Left lobe of liver (tissue), 2 donors: ENCODE data around the gene NR1I3. TPM values are rescaled to one million over a fixed set of nuclear protein-coding genes. Genes with fewer than 3 reads are reported as not detected.
"Not testable (repeated sequence)": the region's sequence is repeated elsewhere in the genome, so short reads cannot be mapped to it uniquely, and the experiment has no call there.

Experiments used
- ATAC-seq: fragments of 200-7000 bp; cut with Tn5 transposase; one replicate; pipeline ENCODE4 v1.9.1; 2020; ENCODE audit warnings: mild to moderate bottlenecking, moderate library complexity
- DNase-seq: peaks from one replicate; pipeline ENCODE4 v3.0.0-alpha.2; 2020; ENCODE audit warnings: low spot score
- total RNA-seq: library from RNA; stranded (reverse); gene quantifications from one replicate; pipeline ENCODE4 v1.2.1, GENCODE V29; 2021
- donor health status: DM: no; HTN: no; CAD: no; lungs with moderate emphysema.
- donor health status: DM: no; HTN: yes; CAD: no.

NR1I3 gene
- total RNA-seq, 1 donor from 2014 or later, result 158 TPM

DNA sequence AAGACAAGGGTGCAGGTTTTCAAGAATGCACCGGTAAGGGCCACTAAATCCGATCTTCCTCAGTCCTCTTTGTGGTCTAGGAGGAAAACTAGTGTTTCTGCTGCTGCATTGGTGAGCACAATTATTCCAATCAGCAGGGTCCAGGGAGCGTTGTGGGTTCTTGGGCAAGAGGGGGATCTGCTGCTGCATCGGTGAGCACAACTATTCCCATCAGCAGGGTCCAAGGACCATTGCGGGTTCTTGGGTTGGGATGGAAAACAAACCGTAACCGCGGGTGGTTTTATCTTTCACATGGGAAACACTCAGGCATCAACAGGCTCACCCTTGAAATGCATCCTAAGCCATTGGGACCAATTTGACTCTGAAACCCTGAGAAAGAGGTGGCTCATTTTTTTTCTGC lies 13.6 kb upstream of the NR1I3 start:
- DNase-seq (no peak), ATAC-seq (no peak)

DNA sequence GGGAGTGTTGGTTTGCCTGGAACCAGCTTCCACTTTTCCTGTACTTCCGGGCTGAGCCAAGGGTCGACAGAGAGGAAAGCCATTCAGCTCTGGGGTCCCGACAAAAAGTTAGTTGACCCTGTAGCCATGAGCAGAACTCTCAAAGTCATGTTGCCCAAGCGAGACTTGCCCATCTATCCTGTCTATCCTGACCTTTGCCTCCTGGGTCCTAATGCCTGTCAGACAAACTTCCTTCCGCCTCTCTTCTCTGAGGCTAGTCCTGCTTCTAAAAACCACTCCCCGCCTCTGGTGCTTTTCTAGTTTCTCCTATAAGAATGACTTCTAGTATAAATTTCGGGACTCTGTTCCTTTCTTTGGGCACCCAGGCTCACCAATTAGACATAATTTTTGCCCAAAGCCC lies 12.8 kb upstream of the NR1I3 start:
- ATAC-seq, result no peak
- no peak for DNase-seq

DNA sequence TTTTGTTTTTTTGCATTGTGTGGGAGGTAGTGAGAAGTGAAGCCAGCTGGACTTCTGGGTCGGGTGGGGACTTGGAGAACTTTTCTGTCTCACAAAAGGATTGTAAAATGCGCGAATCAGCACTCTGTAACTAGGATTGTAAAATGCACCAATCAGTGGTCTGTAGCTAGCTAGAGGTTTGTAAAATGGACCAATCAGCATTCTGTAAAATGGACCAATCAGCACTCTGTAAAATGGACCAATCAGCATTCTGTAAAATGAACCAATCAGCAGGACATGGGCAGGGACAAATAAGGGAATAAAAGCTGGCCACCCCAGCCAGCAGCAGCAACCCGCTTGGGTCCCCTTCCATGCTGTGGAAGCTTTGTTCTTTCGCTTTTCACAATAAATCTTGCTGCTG lies 12.1 kb upstream of the NR1I3 start:
- DNase-seq, ATAC-seq: not testable (repeated sequence)

DNA sequence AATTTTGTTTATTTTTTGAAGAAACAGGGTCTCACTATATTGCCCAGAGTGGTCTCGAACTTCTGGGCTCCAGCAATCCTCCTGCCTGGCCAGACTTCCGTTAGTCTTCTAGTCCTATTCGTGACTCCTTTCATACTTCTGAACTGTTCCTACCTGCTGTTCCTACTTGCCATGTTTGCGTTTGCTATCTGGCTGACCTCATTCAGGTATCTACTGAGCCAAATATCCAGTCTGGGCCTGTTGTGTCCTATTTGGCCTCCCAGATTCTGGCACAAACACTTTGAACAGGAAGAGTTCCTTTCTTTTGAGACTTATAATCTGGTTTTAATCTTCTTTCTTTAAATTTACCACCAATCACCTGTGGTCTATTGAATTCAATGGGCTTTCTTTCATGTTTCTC lies 6.9 kb upstream of the NR1I3 start:
- DNase-seq (peak; percentile 74), ATAC-seq (peak; percentile 99)

GRCh38 chr1:161242313-161242712 lies 4.3 kb upstream of the NR1I3 start:
- ATAC-seq, result no peak
- DNase-seq, result no peak

- ATAC-seq, result no peak
Measured at GRCh38 chr1:161241682-161242081, 3.7 kb upstream of the NR1I3 start.

DNA sequence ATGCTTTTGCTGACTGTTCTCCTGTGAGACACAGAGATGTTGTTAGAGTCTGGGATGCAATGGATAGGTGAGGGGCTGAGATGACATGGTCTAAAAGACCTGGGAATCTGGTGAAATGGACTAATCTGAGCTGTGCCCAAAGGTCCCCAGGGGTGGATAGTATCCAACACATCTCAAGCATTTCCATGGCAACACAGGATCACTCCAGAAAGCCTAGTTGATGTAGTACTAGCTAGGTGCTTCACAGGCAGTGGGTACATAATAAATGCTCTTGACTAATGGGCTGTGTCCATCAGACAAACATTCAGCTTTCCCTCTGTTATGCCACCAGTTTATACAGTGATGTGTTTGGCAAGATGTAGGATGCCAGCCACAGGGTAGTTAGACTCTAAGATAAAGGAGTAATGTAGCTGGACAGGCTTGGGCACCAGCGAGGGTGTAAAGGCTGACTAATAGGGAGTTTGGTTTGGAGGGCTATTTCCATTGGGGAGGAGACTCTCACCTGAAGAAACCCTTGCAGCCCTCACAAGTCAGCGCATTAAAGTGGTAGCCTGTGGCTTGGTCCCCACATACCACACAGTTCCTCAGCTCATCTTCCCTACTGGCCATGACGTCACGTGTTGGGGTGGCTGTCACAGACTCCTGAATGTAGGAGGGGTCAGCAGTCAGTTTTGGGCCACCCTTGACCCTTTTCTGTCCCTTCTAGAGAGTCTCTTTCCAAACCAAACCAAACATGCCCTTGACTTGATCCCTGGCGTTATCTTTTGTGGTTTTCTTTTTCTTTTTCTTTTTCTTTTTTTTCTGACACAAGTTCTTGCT lies 1.8 kb downstream of the NR1I3 start:
- no peak for DNase-seq
- peak; percentile 2 for ATAC-seq

More at GRCh38 chr1:161241682-161242081, 3.7 kb upstream of the NR1I3 start:
- no peak for DNase-seq

- ATAC-seq (no peak), DNase-seq (no peak)
Measured at GRCh38 chr1:161233102-161233501, 4.9 kb downstream of the NR1I3 start.

- ATAC-seq (no peak), DNase-seq (no peak)
Measured at GRCh38 chr1:161230762-161231161, 7.2 kb downstream of the NR1I3 start.

- ATAC-seq (no peak), DNase-seq (no peak)
Measured at GRCh38 chr1:161229896-161230295, 8.1 kb downstream of the NR1I3 start.

DNA sequence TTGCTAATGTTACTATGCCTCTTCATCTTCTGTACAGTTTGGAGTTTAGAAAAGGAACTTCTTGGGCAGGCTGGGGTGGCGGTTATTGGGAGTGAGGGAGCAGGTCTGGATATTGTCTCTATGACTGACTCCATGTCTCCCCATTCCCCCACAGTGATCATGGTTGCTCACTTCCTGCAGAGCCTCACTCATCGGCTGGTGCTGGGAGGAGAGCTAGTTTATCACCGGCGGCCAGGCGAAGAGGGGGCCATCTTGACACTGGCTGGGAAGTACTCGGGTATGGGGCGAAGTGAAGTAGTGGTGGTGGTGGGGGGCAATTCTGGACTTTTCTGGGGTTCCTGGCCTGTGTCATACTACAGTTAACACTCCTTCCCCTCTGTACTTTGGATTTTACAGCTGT lies 10.0 kb downstream of the NR1I3 start:
- no peak for ATAC-seq
- no peak for DNase-seq

GRCh38 chr1:161227196-161227871 lies 10.7 kb downstream of the NR1I3 start:
- peak; percentile 52 for ATAC-seq

DNA sequence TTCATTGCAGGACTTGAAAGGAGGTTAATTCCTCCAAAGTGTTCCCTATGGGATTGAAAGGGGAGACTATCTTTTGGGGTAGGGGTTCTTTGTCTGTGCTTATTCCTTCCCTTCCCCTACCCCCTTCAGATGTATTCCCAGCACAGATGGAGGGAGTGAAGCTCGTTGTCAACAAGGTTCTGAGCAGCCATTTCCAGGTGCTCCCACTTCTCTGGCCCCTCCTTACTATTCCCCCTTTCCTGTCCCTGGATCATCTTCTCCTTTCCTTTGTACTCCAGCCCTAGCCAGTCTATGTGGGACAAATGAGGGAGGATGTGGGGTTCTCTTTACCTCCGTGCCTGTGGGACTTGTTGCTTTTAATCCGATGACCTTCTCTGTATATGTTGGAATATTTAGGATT lies 11.2 kb downstream of the NR1I3 start:
- no peak for ATAC-seq
- DNase-seq, result no peak

More at GRCh38 chr1:161227196-161227871, 10.7 kb downstream of the NR1I3 start:
- peak; percentile 86 for DNase-seq

DNA sequence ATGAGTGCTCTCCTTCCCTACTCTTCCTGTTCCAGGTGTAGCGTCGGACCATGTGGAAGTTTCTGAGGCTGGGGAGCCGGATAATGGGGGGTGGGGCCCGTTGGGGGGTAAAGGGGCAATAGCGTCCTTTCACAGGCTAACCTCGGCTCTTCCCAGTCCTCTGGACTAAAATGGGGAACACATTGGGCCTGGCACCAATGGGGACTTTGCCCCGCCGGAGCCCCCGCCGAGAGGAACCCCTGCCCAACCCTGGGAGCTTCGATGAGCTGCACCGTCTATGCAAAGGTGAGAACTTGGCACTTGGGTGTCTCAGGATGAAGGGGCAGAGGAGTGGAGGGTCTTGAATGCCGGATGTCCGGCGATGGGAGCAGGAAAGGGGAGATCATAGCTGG lies 11.7 kb downstream of the NR1I3 start:
- DNase-seq (no peak), ATAC-seq (no peak)

DNA sequence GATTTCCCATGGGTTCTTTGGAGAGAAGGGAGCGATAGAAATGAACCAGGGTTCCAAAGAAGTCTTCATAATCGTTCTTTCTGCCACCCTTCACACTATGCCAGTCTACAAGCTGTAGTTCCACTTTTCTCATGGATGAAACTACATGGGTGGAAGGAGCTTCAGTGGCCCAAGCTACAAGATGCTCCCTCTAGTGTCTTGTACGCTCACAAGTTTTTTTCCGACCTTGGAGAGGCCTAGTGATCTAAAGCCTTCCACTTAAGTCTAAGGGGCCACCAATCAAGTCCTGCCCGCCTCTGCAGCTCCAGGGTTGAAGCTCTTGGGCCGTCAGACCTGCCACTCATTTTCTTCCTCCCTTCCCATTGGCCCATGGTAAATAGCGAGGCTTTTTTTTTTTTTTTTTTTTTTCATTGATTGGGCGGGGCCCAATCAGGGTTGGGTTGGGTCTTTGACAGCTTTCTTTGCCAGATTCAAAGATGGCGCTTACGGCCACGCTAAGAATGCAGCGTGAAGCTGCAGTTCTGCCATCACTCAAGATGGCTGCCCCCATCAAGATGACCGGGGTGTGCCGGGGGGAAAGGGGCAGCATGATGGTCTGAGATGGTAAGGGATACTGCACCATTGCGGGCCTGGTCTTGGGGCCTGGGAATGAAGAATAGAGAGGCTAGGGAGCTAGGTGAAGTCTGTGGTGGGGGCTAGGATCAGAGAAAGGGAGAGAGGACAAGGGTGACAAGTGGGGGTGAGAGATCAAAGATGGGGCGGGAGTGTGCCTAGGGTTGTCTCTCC lies 12.3 kb downstream of the NR1I3 start, which contains the start of gene TOMM40L:
TOMM40L (plus strand) TSS at position 527 of the 786 bp plus-strand sequence. CDS start 430 bp downstream, outside the sequence.
- peak; percentile 89 for DNase-seq
- ATAC-seq, result peak; percentile 63

- no peak for DNase-seq
Measured at GRCh38 chr1:161225178-161225533, 12.8 kb downstream of the NR1I3 start.

GRCh38 chr1:161224695-161225087 lies 13.3 kb downstream of the NR1I3 start:
- DNase-seq, ATAC-seq: not testable (repeated sequence)

More at GRCh38 chr1:161225178-161225533, 12.8 kb downstream of the NR1I3 start:
- no peak for ATAC-seq

DNA sequence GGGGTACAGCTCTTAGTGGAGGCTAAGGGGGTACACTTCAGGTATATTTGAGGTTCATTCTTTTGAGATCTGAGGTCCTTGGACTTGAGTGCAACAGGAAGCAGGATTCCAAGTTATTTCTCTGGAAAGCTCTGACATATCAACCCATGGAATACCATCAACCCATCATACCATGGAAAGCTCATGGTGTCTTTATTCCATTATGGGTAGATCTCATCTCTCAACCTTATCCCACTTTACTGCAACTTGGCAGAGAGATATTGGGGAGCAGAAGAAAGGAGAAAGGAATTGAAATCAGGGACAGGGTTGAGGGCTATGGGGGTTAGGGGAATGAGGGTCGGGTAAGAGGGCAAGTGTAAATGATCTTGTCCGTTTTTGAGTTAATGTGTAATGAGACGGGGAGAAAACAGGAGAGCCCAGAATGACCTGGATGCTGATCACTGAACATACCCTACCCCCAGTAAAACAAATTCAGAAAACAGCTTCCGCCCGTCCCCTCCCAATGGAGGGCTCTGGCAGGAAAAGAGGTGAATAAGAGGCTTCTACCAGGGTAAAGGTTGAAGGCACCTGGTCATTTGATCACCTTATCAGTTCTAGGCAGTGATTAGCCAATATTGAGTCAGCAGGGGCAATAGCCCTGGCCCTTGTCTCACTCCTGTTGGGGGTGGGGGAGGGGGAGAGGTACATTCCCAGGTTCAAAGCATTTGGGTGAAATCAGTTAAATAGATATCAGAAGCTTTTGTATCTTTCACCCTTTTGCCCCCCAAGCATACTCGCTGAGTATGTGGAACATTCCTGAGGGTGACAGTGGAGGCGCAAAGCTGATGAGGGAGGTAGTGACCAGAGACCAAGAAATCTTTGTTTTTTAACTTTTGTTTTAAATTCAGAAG lies 14.0 kb downstream of the NR1I3 start:
- peak; percentile 91 for DNase-seq
- ATAC-seq, result peak; percentile 49

DNA sequence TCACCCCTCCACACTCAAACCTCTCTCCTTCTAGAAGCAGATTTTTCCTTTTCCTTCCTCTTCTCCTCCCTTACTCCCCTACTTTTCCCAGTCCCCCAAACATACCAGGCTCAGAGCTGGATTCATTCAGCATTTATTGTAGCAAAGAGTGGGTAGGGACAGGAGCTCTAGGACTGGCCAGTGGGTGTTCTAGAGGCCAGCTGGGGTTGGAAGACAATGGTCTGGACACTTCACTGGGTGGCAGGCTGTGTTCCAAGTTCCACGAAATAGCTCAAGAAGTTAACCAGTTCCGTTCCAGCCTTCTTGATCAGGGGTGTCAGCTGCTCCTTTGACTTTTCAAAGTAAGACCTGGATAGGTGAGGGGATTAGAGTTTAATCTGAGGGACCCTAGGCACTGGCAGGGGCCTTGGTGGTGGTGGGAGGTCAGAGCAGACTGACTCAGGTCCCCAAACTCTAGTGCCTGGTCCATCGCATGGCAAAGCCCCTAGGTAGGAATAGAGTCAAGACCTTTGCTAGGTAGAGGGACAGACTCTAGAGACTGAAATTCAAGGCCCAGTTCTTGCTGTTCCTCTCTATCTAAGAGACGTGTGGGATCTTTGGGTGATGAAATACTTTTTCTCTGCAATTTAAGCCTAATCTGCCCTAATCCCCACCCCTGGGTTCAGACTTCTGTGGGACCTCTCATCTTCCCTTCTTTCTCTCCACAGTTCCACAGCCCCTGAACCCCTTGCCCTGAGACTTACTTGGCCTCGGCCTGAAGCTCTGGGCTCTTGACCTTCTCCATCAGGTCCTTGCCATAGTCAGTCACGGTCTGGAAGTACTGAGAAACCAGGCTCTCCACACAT lies 15.6 kb downstream of the NR1I3 start:
- ATAC-seq (no peak), DNase-seq (no peak)
